ENCODE measurements around the gene CPNE1. TPM values are rescaled to one million over a fixed set of nuclear protein-coding genes. Genes with fewer than 3 reads are reported as not detected.

CPNE1 gene
- total RNA-seq, 1 donor from 2014 or later: 49.6 TPM

DNA sequence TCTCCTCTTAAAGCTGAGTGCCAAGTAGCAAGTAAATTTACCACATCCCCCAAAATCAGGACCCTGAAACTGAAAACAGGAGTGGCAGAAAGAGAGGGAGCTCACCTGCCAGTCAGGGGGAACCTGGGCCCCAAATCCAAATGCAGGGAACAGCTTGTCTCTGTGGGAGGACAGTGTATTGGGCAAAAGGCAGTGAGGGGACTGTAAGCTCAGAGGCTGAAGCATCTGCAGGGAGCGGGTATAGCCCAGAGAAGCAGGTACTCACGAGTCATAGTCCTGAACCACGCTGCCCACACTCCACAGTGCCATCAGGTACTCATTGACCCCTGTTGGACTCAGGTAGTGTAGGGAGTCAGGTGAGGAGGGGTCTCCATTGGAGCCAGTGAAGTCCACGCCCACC lies 34.1 kb downstream of the CPNE1 start:
- intact Hi-C loops (cut with DNase I): no loop called here
- DNase-seq (ENCODE audit: missing footprints): no peak
- ATAC-seq: no peak

DNA sequence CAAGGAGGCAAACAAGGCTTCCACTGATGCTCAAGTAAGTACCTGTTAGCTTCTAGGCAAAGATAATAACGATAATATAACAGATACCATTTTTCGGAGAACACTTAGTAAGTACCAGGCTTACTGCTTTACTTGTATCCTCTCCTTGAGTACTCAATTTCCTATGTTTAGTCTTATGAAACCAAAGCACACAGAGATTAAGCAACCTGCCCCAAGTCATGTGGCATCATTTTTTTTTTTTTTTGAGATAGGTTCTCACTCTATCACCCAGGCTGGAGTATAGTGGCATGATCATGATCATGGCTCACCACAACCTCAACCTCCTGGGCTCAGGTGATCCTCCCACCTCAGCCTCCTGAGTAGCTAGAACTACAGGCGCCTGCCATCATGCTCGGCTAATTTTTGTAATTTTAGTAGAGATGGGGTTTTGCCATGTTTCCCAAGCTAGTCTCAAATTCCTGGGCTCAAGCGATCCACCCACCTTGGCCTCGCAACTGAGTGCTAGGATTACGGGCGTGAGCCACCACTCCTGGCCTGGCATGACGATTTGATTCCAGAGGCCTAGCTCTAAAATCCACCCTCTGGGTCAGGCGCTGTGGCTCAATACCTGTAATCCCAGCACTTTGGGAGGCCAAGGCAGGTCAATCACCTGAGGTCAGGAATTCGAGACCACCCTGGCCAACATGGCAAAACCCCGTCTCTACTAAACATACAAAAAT lies 35.1 kb downstream of the CPNE1 start:
- intact Hi-C loops (cut with DNase I): no loop called here
- ATAC-seq (no peak), DNase-seq (ENCODE audit: missing footprints) (no peak)

DNA sequence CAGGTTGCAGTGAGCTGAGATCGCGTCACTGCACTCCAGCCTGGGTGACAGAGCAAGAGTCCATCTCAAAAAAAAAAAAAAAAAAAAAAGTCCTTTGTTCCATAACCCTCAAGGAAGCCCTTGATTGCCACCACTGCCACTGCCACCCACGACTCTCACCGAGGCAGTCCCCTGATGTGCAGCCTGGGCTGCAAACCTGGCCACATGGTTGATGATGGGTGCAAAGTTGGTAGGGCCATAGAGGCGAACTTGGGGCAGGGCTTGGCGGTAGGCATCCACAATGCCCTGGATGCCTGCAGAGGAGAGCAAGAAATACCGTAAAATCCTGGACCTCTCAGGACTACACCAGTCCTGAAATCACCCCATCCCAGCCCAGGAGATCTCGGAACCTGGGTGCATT lies 37.6 kb downstream of the CPNE1 start:
- no peak for ATAC-seq
- intact Hi-C loops (cut with DNase I): no loop called here
- DNase-seq (ENCODE audit: missing footprints): no peak

DNA sequence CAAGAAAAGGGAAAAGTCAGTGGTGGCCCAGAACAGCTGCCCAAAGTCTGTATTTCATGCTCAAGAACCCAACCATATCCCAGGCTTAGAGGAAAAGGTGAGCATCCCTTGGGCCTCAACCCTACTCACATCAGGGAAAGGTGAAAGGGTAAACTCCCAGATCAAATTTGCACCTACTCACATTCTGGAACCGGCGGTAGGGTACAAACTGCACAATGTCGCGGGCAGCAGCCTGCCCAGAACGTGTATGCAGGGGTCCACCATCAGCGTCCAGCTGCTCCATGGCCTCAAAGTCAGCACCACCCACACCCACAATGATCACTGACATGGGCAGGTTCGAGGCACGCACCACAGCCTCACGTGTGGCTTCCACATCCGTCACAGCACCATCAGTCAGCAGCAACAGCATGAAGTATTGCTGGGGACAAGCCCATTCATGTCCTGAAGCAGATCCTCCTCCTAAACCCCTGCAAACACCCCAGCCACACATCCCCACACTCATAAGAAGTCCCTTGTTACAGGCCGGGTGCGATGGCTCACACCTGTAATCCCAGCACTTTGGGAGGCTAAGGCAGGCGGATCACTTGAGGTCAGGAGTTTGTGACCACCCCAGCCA lies 38.2 kb downstream of the CPNE1 start:
- no peak for DNase-seq (ENCODE audit: missing footprints)
- no peak for ATAC-seq
- intact Hi-C loops (cut with DNase I): no loop called here

DNA sequence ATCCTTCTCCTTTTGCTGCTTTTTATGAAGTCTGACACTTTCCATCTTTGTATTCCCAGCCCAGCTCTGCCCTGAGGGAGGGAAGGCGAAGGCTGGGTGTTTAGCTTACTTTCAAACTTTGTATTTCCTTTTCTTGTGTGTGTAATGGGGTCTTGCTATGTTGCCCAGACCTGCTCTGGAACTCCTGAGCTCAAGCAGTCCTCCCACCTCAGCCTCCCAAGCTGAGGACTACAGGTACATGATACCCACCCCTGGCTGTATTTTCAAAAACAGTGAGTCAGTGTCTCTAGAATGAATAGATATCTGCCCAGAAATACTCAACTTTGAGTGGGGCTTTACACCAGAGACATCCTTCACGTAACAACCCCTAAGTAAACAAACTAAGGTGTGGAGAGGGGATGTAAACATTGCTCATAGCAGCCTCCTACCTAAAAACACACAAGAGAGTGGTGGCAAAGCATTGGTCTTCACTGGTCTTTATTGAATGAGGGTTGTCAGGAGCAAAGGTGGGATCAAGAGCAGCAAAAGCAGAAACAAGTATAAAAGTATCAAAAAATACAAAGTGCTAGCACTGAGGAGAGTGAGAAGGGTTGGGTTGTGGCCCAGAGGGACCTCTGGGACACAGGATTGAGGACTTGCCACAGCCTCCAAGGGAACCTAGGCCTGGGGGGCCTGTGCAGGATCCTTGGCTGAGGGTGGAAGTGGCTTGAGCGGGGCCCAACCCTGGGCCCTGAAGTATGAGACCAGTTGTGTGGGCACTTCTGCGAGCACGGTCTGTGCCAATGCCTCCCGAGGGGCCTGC lies 38.9 kb downstream of the CPNE1 start:
- ATAC-seq (no peak), DNase-seq (ENCODE audit: missing footprints) (no peak)
- intact Hi-C loops (cut with DNase I): no loop called here

DNA sequence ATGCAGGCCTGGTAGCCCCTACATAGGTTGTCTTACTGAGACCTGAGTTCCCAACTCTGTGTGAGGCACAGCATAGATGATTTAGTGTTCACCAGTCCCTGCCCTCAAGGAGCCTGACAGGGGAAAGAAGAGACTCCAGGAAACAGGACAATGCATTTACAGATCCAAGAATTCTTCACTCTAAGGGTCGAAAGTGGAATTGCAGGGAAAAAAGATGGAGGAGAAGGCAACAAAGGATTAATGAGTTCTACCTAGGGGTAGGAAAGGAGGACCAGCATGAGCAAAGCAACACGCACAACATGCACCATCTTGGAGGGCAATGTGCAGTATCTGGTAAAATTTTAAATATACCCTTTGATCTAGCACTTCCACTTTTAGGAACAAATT lies 43.1 kb downstream of the CPNE1 start:
- no peak for ATAC-seq
- no peak for DNase-seq (ENCODE audit: missing footprints)
- intact Hi-C loops (cut with DNase I): no loop called here

DNA sequence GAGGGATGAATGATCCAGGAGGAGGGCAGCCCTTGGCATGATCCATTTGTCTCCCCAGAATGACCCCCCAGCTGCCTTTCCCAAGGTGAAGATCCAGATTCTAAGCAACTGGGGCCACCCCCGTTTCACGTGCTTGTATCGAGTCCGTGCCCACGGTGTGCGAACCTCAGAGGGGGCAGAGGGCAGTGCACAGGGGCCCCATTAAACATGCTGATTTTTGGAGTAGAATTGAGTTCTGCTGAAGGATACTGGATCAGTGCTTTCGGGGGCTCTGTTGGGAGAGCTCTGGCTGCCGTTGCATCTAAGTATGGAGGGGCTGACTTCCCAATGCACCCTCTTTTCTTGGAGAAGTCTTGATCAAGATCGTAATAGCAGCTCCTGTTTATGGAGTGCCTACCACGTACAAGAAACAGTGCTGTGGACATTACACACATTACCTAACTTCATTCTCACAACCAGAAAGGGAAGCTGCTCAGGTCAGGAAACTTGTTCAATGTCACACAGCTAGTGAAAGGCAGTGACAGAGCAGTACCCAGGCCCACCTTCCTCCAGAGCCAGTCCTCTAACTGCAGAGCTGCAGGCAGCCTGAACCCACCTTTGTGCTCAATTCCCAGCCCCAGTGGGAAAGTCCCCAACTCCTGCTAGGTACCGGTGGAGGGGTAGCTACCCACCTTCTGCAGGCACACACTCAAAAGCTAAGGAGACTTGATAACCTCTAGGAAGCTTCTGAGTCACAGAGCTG lies 43.7 kb downstream of the CPNE1 start:
- ATAC-seq (no peak), DNase-seq (ENCODE audit: missing footprints) (no peak)
- intact Hi-C loops (cut with DNase I): no loop called here

DNA sequence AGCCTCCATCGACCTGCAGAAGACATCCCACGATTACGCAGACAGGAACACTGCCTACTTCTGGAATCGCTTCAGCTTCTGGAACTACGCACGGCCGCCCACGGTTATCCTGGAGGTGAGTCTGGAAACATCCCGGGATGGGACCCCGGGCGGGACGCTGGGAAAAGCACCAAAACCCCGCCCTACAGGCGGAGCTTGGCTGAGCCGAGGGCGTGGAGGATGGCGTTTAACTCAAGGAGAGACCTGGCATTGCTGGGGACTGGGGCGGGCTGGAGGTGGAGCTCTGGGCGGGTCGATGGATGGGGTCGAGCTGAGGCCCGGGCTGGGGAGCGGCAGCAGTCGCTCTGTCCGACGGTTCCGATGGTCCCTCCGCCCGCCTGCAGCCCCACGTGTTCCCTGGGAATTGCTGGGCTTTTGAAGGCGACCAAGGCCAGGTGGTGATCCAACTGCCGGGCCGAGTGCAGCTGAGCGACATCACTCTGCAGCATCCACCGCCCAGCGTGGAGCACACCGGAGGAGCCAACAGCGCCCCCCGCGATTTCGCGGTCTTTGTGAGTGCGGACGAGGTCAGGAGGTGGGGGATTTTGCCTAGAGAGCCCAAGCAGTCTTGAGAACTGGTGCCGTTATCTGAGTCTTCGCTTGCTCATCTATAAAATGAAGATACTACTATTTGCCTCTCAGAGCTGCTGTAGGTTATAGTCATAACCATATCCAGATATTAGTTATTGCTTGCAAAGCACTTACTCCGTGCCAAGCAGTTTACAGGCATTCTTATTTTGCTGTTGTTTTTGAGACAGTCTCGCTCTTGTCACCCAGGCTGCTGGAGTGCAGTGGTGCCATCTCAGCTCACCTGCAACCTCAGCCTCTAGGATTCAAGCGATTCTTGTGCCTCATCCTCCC lies 45.3 kb downstream of the CPNE1 start:
- intact Hi-C loops (cut with DNase I): loop anchor here (10.0 kb wide), 1 partner anchor 265 kb away; no protein-coding TSS in a partner anchor
- ATAC-seq: peak; percentile 41

DNA sequence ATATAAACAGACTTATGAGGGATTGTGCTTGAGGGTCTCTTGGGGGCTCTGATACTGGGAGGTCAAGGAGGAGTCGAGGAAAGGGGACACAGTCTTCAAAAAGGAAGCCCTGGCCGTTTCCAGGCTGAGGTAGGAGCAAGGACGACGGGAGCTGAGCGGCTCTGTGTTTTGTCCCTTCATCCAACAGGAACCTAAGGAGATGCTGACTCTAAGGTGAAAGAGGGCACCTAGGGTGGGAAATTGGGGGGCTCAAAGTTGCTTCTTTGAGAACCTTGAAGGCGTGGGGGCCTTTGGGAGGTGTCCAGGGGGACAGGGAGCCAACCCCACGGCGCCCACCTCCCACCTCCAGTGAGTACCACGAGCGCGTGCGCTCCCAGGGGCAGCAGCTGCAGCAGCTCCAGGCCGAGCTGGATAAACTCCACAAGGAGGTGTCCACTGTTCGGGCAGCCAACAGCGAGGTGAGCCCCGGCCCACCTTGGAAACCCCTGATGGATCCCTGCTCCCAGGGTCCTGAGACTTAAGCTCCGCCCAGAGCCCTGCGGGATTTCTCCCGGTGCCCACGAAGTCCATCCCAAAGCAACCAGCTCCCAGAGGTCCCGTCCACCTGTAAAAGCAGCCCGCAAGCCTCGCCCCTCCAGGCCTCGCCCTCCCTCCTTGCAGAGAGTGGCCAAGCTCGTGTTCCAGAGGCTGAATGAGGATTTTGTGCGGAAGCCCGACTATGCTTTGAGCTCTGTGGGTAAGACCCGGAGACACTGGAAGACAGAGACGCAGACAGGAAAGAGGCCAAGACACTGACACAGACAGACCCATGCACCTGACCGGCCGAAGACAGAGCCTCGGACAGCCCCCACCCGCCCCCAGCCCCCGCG lies 46.2 kb downstream of the CPNE1 start:
- intact Hi-C loops (cut with DNase I): loop anchor here (10.0 kb wide), 1 partner anchor 266 kb away; no protein-coding TSS in a partner anchor
- ATAC-seq: no peak
- DNase-seq (ENCODE audit: missing footprints): no peak

More for the DNA sequence above, 45.3 kb downstream of the CPNE1 start:
- DNase-seq (ENCODE audit: missing footprints): peak; percentile 85

DNA sequence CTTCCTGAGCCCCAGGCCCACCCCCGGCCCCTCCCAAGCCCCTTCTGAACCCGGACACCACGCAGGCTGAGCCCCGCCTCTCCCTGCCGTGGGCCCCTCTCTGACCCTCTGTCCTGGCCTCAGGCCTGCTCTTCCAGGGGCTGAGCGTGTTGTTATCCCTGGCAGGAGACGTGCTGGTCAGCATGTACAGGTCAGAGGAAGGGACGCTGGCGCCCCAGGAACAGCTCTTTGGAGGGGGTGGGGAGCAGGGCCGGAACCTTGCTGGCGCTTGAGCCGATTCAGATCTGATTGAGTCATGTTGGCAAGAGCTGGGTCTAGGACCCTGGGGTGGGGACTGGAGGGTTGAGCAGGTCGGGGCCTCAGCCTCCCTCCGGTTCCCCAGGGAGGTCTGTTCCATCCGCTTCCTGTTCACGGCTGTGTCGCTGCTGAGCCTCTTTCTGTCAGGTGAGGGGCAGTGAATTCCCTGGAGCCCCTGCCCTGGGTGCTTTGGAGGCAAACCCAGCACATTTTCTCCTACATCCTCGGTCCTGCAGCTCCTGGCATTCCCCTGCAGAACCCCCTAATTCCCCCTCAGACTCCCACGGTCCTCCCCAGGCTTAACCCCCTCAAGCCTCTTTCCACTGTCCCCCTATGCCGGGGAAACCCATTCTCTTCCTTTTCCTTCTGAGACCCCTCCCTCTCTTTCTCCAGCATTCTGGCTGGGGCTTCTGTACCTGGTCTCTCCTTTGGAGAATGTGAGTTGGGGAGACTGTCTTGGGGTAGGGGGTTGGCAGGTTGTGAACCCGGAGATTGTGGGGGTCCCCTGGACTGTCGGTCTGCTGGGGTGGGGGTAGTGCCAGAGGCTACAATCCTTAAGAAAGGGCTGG lies 47.1 kb downstream of the CPNE1 start:
- peak; percentile 5 for ATAC-seq
- intact Hi-C loops (cut with DNase I): loop anchor here (2.0 to 10.0 kb wide), 2 partner anchors 45 to 267 kb away; no protein-coding TSS in a partner anchor
- DNase-seq (ENCODE audit: missing footprints): peak; percentile 80

DNA sequence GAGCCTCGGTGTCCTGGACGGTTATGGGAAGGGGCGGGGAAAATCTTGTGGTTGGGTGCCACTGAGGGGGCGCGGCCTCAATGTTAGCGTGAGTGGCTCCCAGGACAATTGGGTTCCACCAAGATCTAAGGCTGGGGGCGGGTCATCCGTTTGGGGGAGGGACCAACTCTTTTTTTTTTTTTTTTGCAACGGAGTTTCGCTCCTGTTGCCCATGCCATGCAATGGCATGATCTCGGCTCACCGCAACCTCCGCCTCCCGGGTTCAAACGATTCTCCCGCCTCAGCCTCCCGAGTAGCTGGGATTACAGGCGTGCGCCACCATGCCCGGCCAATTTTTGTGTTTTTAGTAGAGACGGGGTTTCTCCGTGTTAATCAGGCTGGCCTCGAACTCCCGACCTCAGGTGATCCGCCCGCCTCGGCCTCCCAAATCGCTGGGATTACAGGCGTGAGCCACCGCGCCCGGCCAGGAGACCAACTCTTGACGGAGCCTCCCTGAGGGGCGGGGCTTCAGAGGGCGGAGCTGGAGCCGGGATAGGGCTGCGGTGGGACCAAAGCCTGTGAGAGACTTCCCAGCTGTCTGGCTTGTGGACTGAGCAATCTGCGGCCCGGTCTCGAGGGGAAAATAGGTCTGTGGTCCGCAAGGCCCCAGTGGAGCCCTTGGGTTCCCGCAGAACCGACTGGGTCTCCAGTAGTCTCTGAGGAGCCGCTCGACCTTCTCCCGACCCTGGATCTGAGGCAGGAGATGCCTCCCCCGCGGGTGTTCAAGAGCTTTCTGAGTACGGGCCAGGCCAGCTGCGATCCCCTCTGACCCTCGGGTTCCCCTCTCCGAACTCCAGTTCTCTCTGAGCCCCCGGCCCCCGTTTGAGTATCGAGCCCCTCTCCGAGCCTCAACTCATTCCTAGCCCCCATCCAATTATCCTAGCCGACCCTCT lies 48.0 kb downstream of the CPNE1 start:
- ATAC-seq: peak; percentile 66
- intact Hi-C loops (cut with DNase I): loop anchor here (2.0 to 10.0 kb wide), 2 partner anchors 46 to 268 kb away; no protein-coding TSS in a partner anchor
- DNase-seq (ENCODE audit: missing footprints): peak; percentile 93

DNA sequence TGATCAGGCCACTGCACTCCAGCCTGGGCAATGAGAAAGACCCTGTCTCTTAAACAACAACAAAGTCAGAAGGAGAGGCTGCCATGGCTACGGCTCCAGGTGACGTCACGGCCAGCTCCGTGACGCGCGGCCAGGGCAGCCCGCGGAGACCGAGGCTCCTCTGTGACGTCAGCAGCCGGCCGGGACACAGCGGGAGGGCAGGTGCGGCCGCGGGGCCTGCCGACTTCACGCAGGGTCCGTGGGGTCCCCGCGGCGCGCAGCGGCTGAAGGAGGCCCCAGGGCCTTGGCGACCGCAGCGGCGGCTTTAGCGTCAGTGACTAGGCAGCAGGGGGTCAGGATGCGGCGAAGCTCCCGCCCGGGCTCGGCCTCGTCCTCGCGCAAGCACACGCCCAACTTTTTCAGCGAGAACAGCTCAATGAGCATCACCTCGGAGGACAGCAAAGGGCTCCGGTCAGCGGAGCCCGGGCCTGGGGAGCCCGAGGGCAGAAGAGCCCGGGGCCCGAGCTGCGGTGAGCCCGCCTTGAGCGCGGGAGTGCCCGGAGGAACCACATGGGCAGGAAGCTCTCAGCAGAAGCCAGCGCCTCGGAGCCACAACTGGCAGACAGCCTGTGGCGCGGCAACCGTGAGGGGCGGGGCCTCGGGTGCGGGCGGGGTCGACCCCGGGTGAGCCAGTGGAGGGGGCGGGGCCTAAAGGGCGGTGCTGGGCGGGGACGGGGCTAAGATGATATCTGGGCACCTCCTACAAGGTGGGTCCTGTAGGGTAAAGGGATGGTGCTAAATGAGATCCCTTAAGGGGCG lies 48.8 kb downstream of the CPNE1 start, which contains the start of gene SPAG4:
TSS of gene SPAG4 (plus strand) at position 163 of the 798 bp plus-strand sequence. CDS start at position 338, 175 bp downstream.
- peak; percentile 99 for DNase-seq (ENCODE audit: missing footprints)
- peak; percentile 95 for ATAC-seq
- intact Hi-C loops (cut with DNase I): loop anchor here (2.0 to 10.0 kb wide), 2 partner anchors 47 to 269 kb away; no protein-coding TSS in a partner anchor

DNA sequence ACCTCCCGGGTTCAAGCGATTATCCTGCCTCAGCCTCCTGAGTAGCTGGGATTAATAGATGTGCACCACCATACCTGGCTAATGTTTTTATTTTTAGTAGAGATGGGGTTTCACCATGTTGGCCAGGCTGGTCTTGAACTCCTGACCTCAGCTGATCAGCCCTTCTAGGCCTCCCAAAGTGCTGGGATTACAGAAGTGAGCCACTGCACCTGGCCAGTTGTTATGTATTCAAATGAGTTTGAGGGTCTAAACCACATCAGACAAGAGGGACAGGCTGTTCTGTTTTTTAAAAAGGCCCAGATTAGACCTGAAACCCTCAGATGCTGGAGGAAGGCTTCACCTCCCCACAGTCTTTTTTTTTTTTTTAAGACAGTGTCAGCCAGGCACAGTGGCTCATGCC lies 53.2 kb downstream of the CPNE1 start:
- no peak for DNase-seq (ENCODE audit: missing footprints)
- intact Hi-C loops (cut with DNase I): loop anchor here (10.0 kb wide), 1 partner anchor 273 kb away; no protein-coding TSS in a partner anchor
- no peak for ATAC-seq

DNA sequence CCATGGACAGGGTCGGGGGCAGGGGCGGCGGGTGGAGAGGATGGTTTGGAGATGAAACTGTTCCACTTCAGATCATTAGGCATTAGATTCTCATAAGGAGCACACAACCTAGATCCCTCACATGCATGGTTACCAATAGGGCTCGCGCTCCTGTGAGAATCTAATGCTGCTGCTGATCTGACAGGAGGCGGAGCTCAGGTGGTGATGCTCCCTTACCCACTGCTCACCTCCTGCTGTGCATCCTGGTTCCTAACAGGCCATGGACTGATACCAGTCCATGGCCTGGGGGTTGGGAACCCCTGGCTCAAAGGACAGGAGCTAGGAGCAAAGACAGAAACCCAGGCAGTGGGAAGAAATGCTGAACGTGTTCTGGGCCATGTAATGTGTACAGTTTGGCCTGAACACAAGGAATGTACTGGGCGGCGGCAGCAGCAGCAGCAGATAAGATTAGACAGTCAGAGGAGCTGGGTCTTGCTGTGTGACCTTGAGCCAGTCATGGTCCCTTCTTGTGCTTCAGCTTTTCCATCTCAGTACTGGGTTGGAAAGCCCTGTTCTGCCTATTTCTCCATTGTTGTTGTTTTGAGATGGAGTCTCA lies 53.8 kb downstream of the CPNE1 start:
- intact Hi-C loops (cut with DNase I): loop anchor here (10.0 kb wide), 1 partner anchor 274 kb away; no protein-coding TSS in a partner anchor
- DNase-seq (ENCODE audit: missing footprints) (no peak), ATAC-seq (no peak)
